ENCODE results near the gene THRAP3. TPM values are rescaled to one million over a fixed set of nuclear protein-coding genes. Genes with fewer than 3 reads are reported as not detected.

THRAP3 gene
- total RNA-seq, 5 donors from 2014 or later (not counting 1 experiment from before 2014, with no cell fraction given): 75.2 to 111 (median 101) TPM

- peak; percentile 98 to 99 (median 98) for ATAC-seq (replicated peaks in 1 of 4)
- CTCF ChIA-PET: interaction anchor here (0.6 to 1.2 kb wide), 4 partner anchors 17 to 82 kb away, joined by 3 to 5 read pairs (median 3); no protein-coding TSS in a partner anchor
- H3K4me3 ChIP-seq (ENCODE audit: control insufficient read depth in 1 of 2, extremely low read depth in 1 of 2, low read length in 1 of 2): peak overlapping the region; percentile 61 to 67
These were observed 82.7 kb downstream of the THRAP3 start for GRCh38 chr1:36306902-36307456.

GRCh38 chr1:36307601-36308330, 83.5 kb downstream of the THRAP3 start:
- Histone ChIP-seq H3K27me3 (replicated peaks in 1 of 2; ENCODE audit: control insufficient read depth in 2 of 2, extremely low read depth in 1 of 2, insufficient read depth in 2 of 2, low read length in 1 of 2) (peaks cover 0 to 7% of the 10 kb centered on the region in 2 experiments), H3K4me3 (ENCODE audit: control insufficient read depth in 1 of 2, extremely low read depth in 1 of 2, low read length in 1 of 2) (peak overlapping the region; percentile 61 to 67), H3K27ac (ENCODE audit: low read length) (no peak overlapping the region), H3K9me3 (no peaks in the 10 kb centered on the region), H3K36me3 (ENCODE audit: control insufficient read depth in 2 of 2, extremely low read depth in 1 of 2, insufficient read depth in 1 of 2, low read length in 1 of 2) (peaks cover 5 to 12% of the 10 kb centered on the region in 2 donors), H3K4me1 (ENCODE audit: control insufficient read depth in 1 of 2, extremely low read depth in 1 of 2, insufficient read depth in 2 of 2, low read length in 2 of 2) (peaks cover 7 to 20% of the 10 kb centered on the region in 2 experiments)
- CTCF ChIA-PET: no interaction called here
- Mint-ChIP-seq H3K36me3 (peaks cover 9% of the 10 kb centered on the region), H3K4me1 (peaks cover 7 to 18% (median 8%) of the 10 kb centered on the region in 3 donors), H3K9me3 (no peaks in the 10 kb centered on the region), H3K4me3 (peak overlapping the region; percentile 91 to 95 (median 92)), H3K27me3 (no peaks in the 10 kb centered on the region), H3K27ac (no peak overlapping the region)
- POLR2A ChIA-PET: interaction anchor here in 1 of 2 donors (0.5 to 1.0 kb wide), 2 partner anchors 217 to 1115 kb away, joined by 3 to 4 read pairs; partner anchors contain the start of gene SFPQ
- WGBS (ENCODE audit: insufficient coverage): 89% methylated on average over 2 of the region's 10 CpGs
- DNase-seq (no peak), ATAC-seq (replicated peaks in 1 of 4) (no peak)

More at GRCh38 chr1:36306902-36307456, 82.7 kb downstream of the THRAP3 start:
- Mint-ChIP-seq H3K4me3 (peak overlapping the region; percentile 91 to 95 (median 92)), H3K9me3 (no peaks in the 10 kb centered on the region), H3K4me1 (peaks cover 7 to 18% (median 8%) of the 10 kb centered on the region in 3 donors), H3K27ac (peak overlapping the region; percentile 83 to 84), H3K36me3 (peaks cover 16% of the 10 kb centered on the region), H3K27me3 (no peaks in the 10 kb centered on the region)
- Histone ChIP-seq H3K27ac (ENCODE audit: low read length) (peak overlapping the region; percentile 24), H3K4me1 (ENCODE audit: control insufficient read depth in 1 of 2, extremely low read depth in 1 of 2, insufficient read depth in 2 of 2, low read length in 2 of 2) (peaks cover 7 to 20% of the 10 kb centered on the region in 2 experiments), H3K27me3 (replicated peaks in 1 of 2; ENCODE audit: control insufficient read depth in 2 of 2, extremely low read depth in 1 of 2, insufficient read depth in 2 of 2, low read length in 1 of 2) (peaks cover 0 to 7% of the 10 kb centered on the region in 2 experiments), H3K9me3 (no peaks in the 10 kb centered on the region), H3K36me3 (ENCODE audit: control insufficient read depth in 2 of 2, extremely low read depth in 1 of 2, insufficient read depth in 1 of 2, low read length in 1 of 2) (peaks cover 5 to 20% of the 10 kb centered on the region in 2 donors)
- under 1% methylated on average over 43 of the region's 46 CpGs for WGBS (ENCODE audit: insufficient coverage)
- POLR2A ChIA-PET: interaction anchor here in 1 of 2 donors (0.5 to 1.0 kb wide), 3 partner anchors 16 to 1114 kb away, joined by 3 to 4 read pairs (median 4); partner anchors contain the start of genes EVA1B and SFPQ
- peak; percentile 83 to 96 (median 90) for DNase-seq

- Histone ChIP-seq H3K36me3 (ENCODE audit: control insufficient read depth in 2 of 2, extremely low read depth in 1 of 2, insufficient read depth in 1 of 2, low read length in 1 of 2) (no peaks in the 10 kb centered on the region), H3K4me3 (ENCODE audit: control insufficient read depth in 1 of 2, extremely low read depth in 1 of 2, low read length in 1 of 2) (no peak overlapping the region), H3K9me3 (no peaks in the 10 kb centered on the region), H3K27ac (ENCODE audit: low read length) (no peak overlapping the region), H3K4me1 (ENCODE audit: control insufficient read depth in 1 of 2, extremely low read depth in 1 of 2, insufficient read depth in 2 of 2, low read length in 2 of 2) (peaks cover 7 to 20% of the 10 kb centered on the region in 2 experiments), H3K27me3 (replicated peaks in 1 of 2; ENCODE audit: control insufficient read depth in 2 of 2, extremely low read depth in 1 of 2, insufficient read depth in 2 of 2, low read length in 1 of 2) (peaks cover 0 to 7% of the 10 kb centered on the region in 2 experiments)
- DNase-seq (no peak), ATAC-seq (replicated peaks in 1 of 4) (no peak)
- 98% methylated on average over 4 of the region's 7 CpGs for WGBS (ENCODE audit: insufficient coverage)
- Mint-ChIP-seq H3K36me3 (no peaks in the 10 kb centered on the region), H3K4me3 (no peak overlapping the region), H3K9me3 (no peaks in the 10 kb centered on the region), H3K27ac (no peak overlapping the region), H3K4me1 (peaks cover 7 to 18% (median 8%) of the 10 kb centered on the region in 3 donors), H3K27me3 (no peaks in the 10 kb centered on the region)
- ChIA-PET POLR2A (interaction anchor here (0.6 kb wide), 2 partner anchors 14 to 15 kb away, joined by 3 read pairs; partner anchors contain the start of gene EVA1B (in 1 of the 2)), CTCF (interaction anchor here in 1 of 2 donors (0.6 kb wide), 2 partner anchors 44 to 116 kb away, joined by 3 read pairs; no protein-coding TSS in a partner anchor)
These were observed 85.2 kb downstream of the THRAP3 start for GRCh38 chr1:36309397-36309796.

GRCh38 chr1:36320291-36320761, 96.1 kb downstream of the THRAP3 start:
- peak overlapping the region; percentile 37 to 56 for H3K27ac Mint-ChIP-seq
- H3K4me1 Mint-ChIP-seq: peaks cover 20 to 25% (median 25%) of the 10 kb centered on the region in 3 donors
- H3K27me3 Mint-ChIP-seq: no peaks in the 10 kb centered on the region
- no peak for ATAC-seq (replicated peaks in 1 of 4)
- ChIA-PET CTCF (interaction anchor here in 1 of 2 donors (1.1 kb wide), 1 partner anchor 22 kb away, joined by 3 read pairs; no protein-coding TSS in a partner anchor), POLR2A (no interaction called here)
- no CpG with 5 or more reads among the region's 16 CpGs for WGBS (ENCODE audit: insufficient coverage)
- no peaks in the 10 kb centered on the region for H3K36me3 Mint-ChIP-seq
- peak overlapping the region; percentile 67 to 84 (median 74) for H3K4me3 Mint-ChIP-seq
- Histone ChIP-seq H3K4me1 (ENCODE audit: control insufficient read depth in 1 of 2, extremely low read depth in 1 of 2, insufficient read depth in 2 of 2, low read length in 2 of 2) (peaks cover 7 to 35% of the 10 kb centered on the region in 2 experiments), H3K27ac (ENCODE audit: low read length) (no peak overlapping the region), H3K36me3 (ENCODE audit: control insufficient read depth in 2 of 2, extremely low read depth in 1 of 2, insufficient read depth in 1 of 2, low read length in 1 of 2) (no peaks in the 10 kb centered on the region), H3K27me3 (replicated peaks in 1 of 2; ENCODE audit: control insufficient read depth in 2 of 2, extremely low read depth in 1 of 2, insufficient read depth in 2 of 2, low read length in 1 of 2) (peaks cover 0 to 4% of the 10 kb centered on the region in 2 experiments), H3K4me3 (ENCODE audit: control insufficient read depth in 1 of 2, extremely low read depth in 1 of 2, low read length in 1 of 2) (peak overlapping the region in 1 of 2 donors; percentile 39), H3K9me3 (no peaks in the 10 kb centered on the region)
- peak in 1 of 35 experiments; percentile 19 for DNase-seq
- no peaks in the 10 kb centered on the region for H3K9me3 Mint-ChIP-seq

GRCh38 chr1:36320767-36321118, 96.5 kb downstream of the THRAP3 start:
- peaks cover 7 to 35% of the 10 kb centered on the region in 2 experiments for H3K4me1 ChIP-seq (ENCODE audit: control insufficient read depth in 1 of 2, extremely low read depth in 1 of 2, insufficient read depth in 2 of 2, low read length in 2 of 2)
- peak in 1 of 4 experiments; percentile 4 for ATAC-seq (replicated peaks in 1 of 4)
- no peaks in the 10 kb centered on the region for H3K36me3 ChIP-seq (ENCODE audit: control insufficient read depth in 2 of 2, extremely low read depth in 1 of 2, insufficient read depth in 1 of 2, low read length in 1 of 2)
- 5% methylated on average over 16 of the region's 23 CpGs for WGBS (ENCODE audit: insufficient coverage)
- peak overlapping the region; percentile 67 to 84 (median 74) for H3K4me3 Mint-ChIP-seq
- peaks cover 0 to 6% of the 10 kb centered on the region in 2 experiments for H3K27me3 ChIP-seq (replicated peaks in 1 of 2; ENCODE audit: control insufficient read depth in 2 of 2, extremely low read depth in 1 of 2, insufficient read depth in 2 of 2, low read length in 1 of 2)
- ChIA-PET POLR2A (no interaction called here), CTCF (interaction anchor here in 1 of 2 donors (0.6 kb wide), 1 partner anchor 56 kb away, joined by 6 read pairs; no protein-coding TSS in a partner anchor)
- H3K9me3 Mint-ChIP-seq: no peaks in the 10 kb centered on the region
- H3K36me3 Mint-ChIP-seq: no peaks in the 10 kb centered on the region
- H3K27ac ChIP-seq (ENCODE audit: low read length): no peak overlapping the region
- H3K4me1 Mint-ChIP-seq: peaks cover 20 to 25% (median 25%) of the 10 kb centered on the region in 3 donors
- peak overlapping the region; percentile 37 to 56 for H3K27ac Mint-ChIP-seq
- H3K4me3 ChIP-seq (ENCODE audit: control insufficient read depth in 1 of 2, extremely low read depth in 1 of 2, low read length in 1 of 2): peak overlapping the region; percentile 39 to 60
- no peak for DNase-seq
- H3K27me3 Mint-ChIP-seq: no peaks in the 10 kb centered on the region
- no peaks in the 10 kb centered on the region for H3K9me3 ChIP-seq
